KBM-7 (cell line): ENCODE results near the gene ZP2.
"Not testable (repeated sequence)": the region's sequence is repeated elsewhere in the genome, so short reads cannot be mapped to it uniquely, and the experiment has no call there.

Source experiments
- DNase-seq: peaks from one replicate; pipeline ENCODE4 v3.0.0-alpha.2; 2015
- in situ Hi-C: fragments of 300-500 bp; cut with MboI; formaldehyde crosslinking; loops from 2 replicates; pipeline ENCODE4 v1.14.3; 2020; ENCODE audit warnings: low sequenced_read_pairs, low pct_unique_long_range_greater_than_20kb, mixed read lengths

The ZP2 gene

GRCh38 chr16:21219551-21219950, 8.2 kb upstream of the ZP2 start:
- no peak for DNase-seq
- in situ Hi-C loops: no loop called here

GRCh38 chr16:21218153-21218552, 6.8 kb upstream of the ZP2 start:
- no peak for DNase-seq
- in situ Hi-C loops: no loop called here

- no peak for DNase-seq
- in situ Hi-C loops: no loop called here
Measured at GRCh38 chr16:21217121-21217520, 5.7 kb upstream of the ZP2 start.

- no peak for DNase-seq
- in situ Hi-C loops: no loop called here
Measured at GRCh38 chr16:21214086-21214485, 2.7 kb upstream of the ZP2 start.

GRCh38 chr16:21208446-21209230, 2.7 kb downstream of the ZP2 start:
- DNase-seq: no peak
- in situ Hi-C loops: no loop called here

GRCh38 chr16:21206550-21206949, 4.8 kb downstream of the ZP2 start:
- in situ Hi-C loops: no loop called here
- no peak for DNase-seq

- in situ Hi-C loops: no loop called here
- DNase-seq: no peak
Measured at GRCh38 chr16:21205303-21205702, 6.1 kb downstream of the ZP2 start.

GRCh38 chr16:21203155-21203797, 8.1 kb downstream of the ZP2 start:
- in situ Hi-C loops: no loop called here
- no peak for DNase-seq

- no peak for DNase-seq
- in situ Hi-C loops: loop anchor here (25.0 kb wide), 1 partner anchor 388 kb away; the partner anchor contains the start of gene METTL9
Measured at GRCh38 chr16:21199607-21200218, 11.7 kb downstream of the ZP2 start.

GRCh38 chr16:21197621-21198020, 13.8 kb downstream of the ZP2 start:
- no peak for DNase-seq
- in situ Hi-C loops: loop anchor here (25.0 kb wide), 1 partner anchor 390 kb away; the partner anchor contains the start of gene METTL9

- DNase-seq: peak; percentile 63
- in situ Hi-C loops: loop anchor here (25.0 kb wide), 1 partner anchor 390 kb away; the partner anchor contains the start of gene METTL9
Measured at GRCh38 chr16:21197112-21197511, 14.3 kb downstream of the ZP2 start.

GRCh38 chr16:21195330-21195729, 16.0 kb downstream of the ZP2 start:
- in situ Hi-C loops: loop anchor here (25.0 kb wide), 1 partner anchor 392 kb away; the partner anchor contains the start of gene METTL9
- DNase-seq: not testable (repeated sequence)

- DNase-seq: no peak
- in situ Hi-C loops: loop anchor here (25.0 kb wide), 1 partner anchor 392 kb away; the partner anchor contains the start of gene METTL9
Measured at GRCh38 chr16:21194771-21195301, 16.5 kb downstream of the ZP2 start.

GRCh38 chr16:21192991-21193390, 18.4 kb downstream of the ZP2 start:
- DNase-seq: no peak
- in situ Hi-C loops: loop anchor here (25.0 kb wide), 1 partner anchor 394 kb away; the partner anchor contains the start of gene METTL9

- in situ Hi-C loops: loop anchor here (25.0 kb wide), 1 partner anchor 397 kb away; the partner anchor contains the start of gene METTL9
- no peak for DNase-seq
Measured at GRCh38 chr16:21190599-21190998, 20.8 kb downstream of the ZP2 start.

- in situ Hi-C loops: loop anchor here (25.0 kb wide), 1 partner anchor 397 kb away; the partner anchor contains the start of gene METTL9
Measured at GRCh38 chr16:21190013-21190412, 21.4 kb downstream of the ZP2 start.

GRCh38 chr16:21189311-21189710, 22.1 kb downstream of the ZP2 start:
- in situ Hi-C loops: loop anchor here (25.0 kb wide), 1 partner anchor 398 kb away; the partner anchor contains the start of gene METTL9
- no peak for DNase-seq

More at GRCh38 chr16:21190013-21190412, 21.4 kb downstream of the ZP2 start:
- DNase-seq: no peak

- in situ Hi-C loops: loop anchor here (25.0 kb wide), 1 partner anchor 401 kb away; the partner anchor contains the start of gene METTL9
- no peak for DNase-seq
Measured at GRCh38 chr16:21186326-21186691, 25.1 kb downstream of the ZP2 start.

GRCh38 chr16:21185659-21186325, 25.6 kb downstream of the ZP2 start:
- in situ Hi-C loops: loop anchor here (25.0 kb wide), 1 partner anchor 402 kb away; the partner anchor contains the start of gene METTL9
- DNase-seq: no peak
